BE2C (cell line): ENCODE data around the gene ERF.

Source experiments
- DNase-seq: peaks from one replicate; pipeline ENCODE4 v3.0.0-alpha.2; 2020
- H3K27me3 ChIP-seq: fragments of 250-450 bp; sonication (Bioruptor Pico); 2 replicates; pipeline ENCODE4 v1.5.1; 2020; ENCODE audit warnings: mild to moderate bottlenecking
- H3K36me3 ChIP-seq: fragments of 250-450 bp; sonication (Bioruptor Pico); 2 replicates; pipeline ENCODE4 v1.5.1; 2020; ENCODE audit warnings: mild to moderate bottlenecking
- H3K4me1 ChIP-seq: fragments of 250-450 bp; sonication (Bioruptor Pico); 2 replicates; pipeline ENCODE4 v1.5.1; 2020
- H3K4me3 ChIP-seq: 2 replicates; pipeline ENCODE4 v1.5.1; 2011; ENCODE audit warnings: low read depth, low read length
- H3K9me3 ChIP-seq: fragments of 250-450 bp; sonication (Bioruptor Pico); 2 replicates; pipeline ENCODE4 v1.5.1; 2020
- CTCF ChIP-seq: IDR thresholded peaks from 2 replicates; pipeline ENCODE4 v1.5.1; 2012; ENCODE audit warnings: mild to moderate bottlenecking, low read depth, low read length

The ERF gene

GRCh38 chr19:42279155-42279901 is 24.4 kb upstream of the ERF start:
- Histone ChIP-seq H3K36me3 (peaks cover 15% of the 10 kb centered on the region), H3K9me3 (no peaks in the 10 kb centered on the region), H3K4me1 (peaks cover 42% of the 10 kb centered on the region), H3K4me3 (peak overlapping the region; percentile 79), H3K27me3 (no peaks in the 10 kb centered on the region)
- DNase-seq = no peak
- TF ChIP-seq CTCF = no peak

GRCh38 chr19:42278452-42279154 is 23.7 kb upstream of the ERF start:
- H3K9me3 ChIP-seq = no peaks in the 10 kb centered on the region
- TF ChIP-seq CTCF = no peak
- no peaks in the 10 kb centered on the region for H3K27me3 ChIP-seq
- peaks cover 22% of the 10 kb centered on the region for H3K36me3 ChIP-seq
- H3K4me3 ChIP-seq = no peak overlapping the region
- no peak for DNase-seq
- peaks cover 42% of the 10 kb centered on the region for H3K4me1 ChIP-seq

- H3K4me3 ChIP-seq = no peak overlapping the region
- no peaks in the 10 kb centered on the region for H3K27me3 ChIP-seq
- H3K4me1 ChIP-seq = peaks cover 37% of the 10 kb centered on the region
- peaks cover 29% of the 10 kb centered on the region for H3K36me3 ChIP-seq
- no peaks in the 10 kb centered on the region for H3K9me3 ChIP-seq
- no peak for TF ChIP-seq CTCF
- peak; percentile 67 for DNase-seq
Observed at GRCh38 chr19:42277821-42278451, 23.0 kb upstream of the ERF start.

- no peak for TF ChIP-seq CTCF
- no peaks in the 10 kb centered on the region for H3K9me3 ChIP-seq
- peaks cover 40% of the 10 kb centered on the region for H3K36me3 ChIP-seq
- H3K4me3 ChIP-seq = no peak overlapping the region
- DNase-seq = no peak
- H3K27me3 ChIP-seq = no peaks in the 10 kb centered on the region
- peaks cover 28% of the 10 kb centered on the region for H3K4me1 ChIP-seq
Observed at GRCh38 chr19:42276821-42277220, 21.9 kb upstream of the ERF start.

GRCh38 chr19:42276284-42276683 is 21.4 kb upstream of the ERF start:
- H3K36me3 ChIP-seq = peaks cover 43% of the 10 kb centered on the region
- DNase-seq = no peak
- no peaks in the 10 kb centered on the region for H3K9me3 ChIP-seq
- no peak overlapping the region for H3K4me3 ChIP-seq
- peaks cover 23% of the 10 kb centered on the region for H3K4me1 ChIP-seq
- H3K27me3 ChIP-seq = no peaks in the 10 kb centered on the region
- TF ChIP-seq CTCF = no peak

- H3K9me3 ChIP-seq = no peaks in the 10 kb centered on the region
- no peak for TF ChIP-seq CTCF
- no peak for DNase-seq
- H3K36me3 ChIP-seq = peaks cover 43% of the 10 kb centered on the region
- H3K4me3 ChIP-seq = no peak overlapping the region
- H3K27me3 ChIP-seq = no peaks in the 10 kb centered on the region
- peaks cover 21% of the 10 kb centered on the region for H3K4me1 ChIP-seq
Observed at GRCh38 chr19:42275517-42275916, 20.6 kb upstream of the ERF start.
